Measurements from ENCODE around the gene SULT1C4. TPM values are rescaled to one million over a fixed set of nuclear protein-coding genes. Genes with fewer than 3 reads are reported as not detected.

SULT1C4 gene
- total RNA-seq, 1 experiment from 2014 or later: not detected

DNA sequence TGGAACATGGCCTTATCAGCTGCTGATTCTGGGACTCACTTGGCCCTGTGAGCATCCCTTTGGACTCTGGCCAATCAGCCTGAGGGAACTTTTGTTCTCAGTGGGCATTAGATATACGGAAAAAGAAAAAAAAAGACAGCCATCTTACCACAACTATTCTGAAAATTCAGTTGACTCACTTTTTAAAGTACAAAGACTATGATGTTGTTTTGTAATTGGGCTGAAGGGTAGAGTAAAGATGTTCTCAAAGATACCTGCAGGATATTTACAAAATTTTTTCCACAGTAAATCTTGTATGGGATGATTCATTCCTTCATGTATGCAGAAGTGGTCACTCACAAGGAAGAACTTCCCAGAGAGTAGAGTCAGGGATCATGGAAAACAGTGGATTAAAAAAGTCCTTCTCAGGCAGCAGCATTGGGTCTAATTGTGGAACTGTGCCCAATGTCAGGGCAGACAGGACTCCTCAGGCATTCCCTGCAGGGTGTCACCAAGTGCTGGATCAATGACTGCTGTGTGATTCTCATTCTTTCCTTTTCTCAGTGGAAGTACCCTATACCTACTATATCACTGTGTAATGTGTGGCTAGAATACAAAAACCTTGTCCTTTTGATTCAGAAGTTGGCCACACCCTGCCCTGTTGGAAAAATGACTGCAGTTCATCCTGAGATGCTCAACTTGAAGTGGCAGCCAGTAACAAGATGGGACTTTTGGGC is 35.4 kb downstream of the SULT1C4 start:
- TF ChIP-seq TCF7L2 (IDR thresholded peaks at IDR 0.05; ENCODE audit: low read depth, low read length) (no peak), POLR2AphosphoS5 (IDR thresholded peaks at IDR 0.05; ENCODE audit: low read depth, low read length) (no peak), SIN3A (IDR thresholded peaks at IDR 0.05; ENCODE audit: borderline replicate concordance, insufficient read depth, low read depth, low read length) (no peak), CTCF (IDR thresholded peaks at IDR 0.05) (no peak), REST (IDR thresholded peaks at IDR 0.05; ENCODE audit: insufficient read depth in 1 of 2, low read depth in 2 of 2, low read length in 1 of 2) (no peak)
- POLR2A ChIA-PET: no interaction called here
- no TSS peak for BruUV-seq (replicated peaks)
- Histone ChIP-seq H3K9me3 (ENCODE audit: control insufficient read depth, insufficient read depth, low read depth, low read length) (no peaks in the 10 kb centered on the region), H3K4me3 (ENCODE audit: low read depth in 2 of 2, low read length in 2 of 2) (no peak overlapping the region), H3K27me3 (ENCODE audit: control insufficient read depth, insufficient read depth, low read length) (no peaks in the 10 kb centered on the region), H3K36me3 (ENCODE audit: control insufficient read depth, insufficient read depth, low read length) (no peaks in the 10 kb centered on the region), H3K4me1 (ENCODE audit: control insufficient read depth, insufficient read depth, low read length) (no peaks in the 10 kb centered on the region), H3K27ac (ENCODE audit: low read length) (no peak overlapping the region)
- CTCF ChIA-PET: no interaction called here
- no peak for DNase-seq (ENCODE audit: low read depth, low spot score)
- in situ Hi-C loops (cut with HindIII; ENCODE audit: low pct_unique_long_range_greater_than_20kb, low sequenced_read_pairs) (no loop called here), intact Hi-C loops (cut with micrococcal nuclease; ENCODE audit: unreplicated experiment) (no loop called here)
- no peak for ATAC-seq

GRCh38 chr2:108413711-108414095 is 35.9 kb downstream of the SULT1C4 start:
- TF ChIP-seq SIN3A (IDR thresholded peaks at IDR 0.05; ENCODE audit: borderline replicate concordance, insufficient read depth, low read depth, low read length): no peak
- no peak for TF ChIP-seq TCF7L2 (IDR thresholded peaks at IDR 0.05; ENCODE audit: low read depth, low read length)
- TF ChIP-seq REST (IDR thresholded peaks at IDR 0.05; ENCODE audit: insufficient read depth in 1 of 2, low read depth in 2 of 2, low read length in 1 of 2): no peak
- no peak for TF ChIP-seq CTCF (IDR thresholded peaks at IDR 0.05)
- no peak for TF ChIP-seq POLR2AphosphoS5 (IDR thresholded peaks at IDR 0.05; ENCODE audit: low read depth, low read length)
- no TSS peak for BruUV-seq (replicated peaks)
- intact Hi-C loops (cut with micrococcal nuclease; ENCODE audit: unreplicated experiment): no loop called here

More at GRCh38 chr2:108413711-108414095, 35.9 kb downstream of the SULT1C4 start:
- Histone ChIP-seq H3K27me3 (ENCODE audit: control insufficient read depth, insufficient read depth, low read length) (no peaks in the 10 kb centered on the region), H3K36me3 (ENCODE audit: control insufficient read depth, insufficient read depth, low read length) (no peaks in the 10 kb centered on the region), H3K27ac (ENCODE audit: low read length) (no peak overlapping the region), H3K4me1 (ENCODE audit: control insufficient read depth, insufficient read depth, low read length) (no peaks in the 10 kb centered on the region), H3K4me3 (ENCODE audit: low read depth in 2 of 2, low read length in 2 of 2) (no peak overlapping the region), H3K9me3 (ENCODE audit: control insufficient read depth, insufficient read depth, low read depth, low read length) (no peaks in the 10 kb centered on the region)
- DNase-seq (ENCODE audit: low read depth, low spot score): no peak
- ChIA-PET CTCF (no interaction called here), POLR2A (no interaction called here)
- ATAC-seq: no peak
- in situ Hi-C loops (cut with HindIII; ENCODE audit: low pct_unique_long_range_greater_than_20kb, low sequenced_read_pairs): no loop called here

Measured in Panc1 (cell line).